HepG2 (cell line): Measurements from ENCODE around the gene MBTPS1. TPM values are rescaled to one million over a fixed set of nuclear protein-coding genes. Genes with fewer than 3 reads are reported as not detected.

Experiments
- ATAD3A ChIP-seq: sonication (generic); formaldehyde crosslinking; IDR thresholded peaks from 2 replicates; pipeline ENCODE4 v1.4.0; 2020; ENCODE audit warnings: missing genetic modification reagents
- ATF3 ChIP-seq: sonication (generic); formaldehyde crosslinking; IDR thresholded peaks from 2 replicates; pipeline ENCODE4 v1.4.0; 2020; ENCODE audit warnings: missing genetic modification reagents
- ATRX ChIP-seq: sonication (generic); formaldehyde crosslinking; IDR thresholded peaks from 2 replicates; pipeline ENCODE4 v1.4.0; 2020; ENCODE audit warnings: missing genetic modification reagents, borderline replicate concordance
- GTF2F1 ChIP-seq: fragments of 150-350 bp; IDR thresholded peaks from 2 replicates; pipeline ENCODE4 v1.6.1; 2014; ENCODE audit warnings: low read length
- HBP1 ChIP-seq: IDR thresholded peaks from 2 replicates; pipeline ENCODE4 v1.6.1; 2016; ENCODE audit warnings: low read depth, control low read depth
- HNF4A ChIP-seq: sonication (generic); formaldehyde crosslinking; IDR thresholded peaks from 2 replicates; pipeline ENCODE4 v1.4.0; 2020; ENCODE audit warnings: missing genetic modification reagents
- KDM5A ChIP-seq: fragments of 200-600 bp; sonication (generic); IDR thresholded peaks from 2 replicates; pipeline ENCODE4 v1.7.0; 2018; ENCODE audit warnings: antibody characterized with exemption, mild to moderate bottlenecking, low read length, borderline replicate concordance
- KMT2B ChIP-seq: IDR thresholded peaks from 2 replicates; pipeline ENCODE4 v1.6.1; 2016; ENCODE audit warnings: missing genetic modification reagents, missing compliant biosample characterization
- MED13 ChIP-seq: sonication (generic); formaldehyde crosslinking; IDR thresholded peaks from 2 replicates; pipeline ENCODE4 v1.5.0; 2020; ENCODE audit warnings: missing genetic modification reagents
- MTA1 ChIP-seq: sonication (generic); formaldehyde crosslinking; IDR thresholded peaks from 2 replicates; pipeline ENCODE4 v1.4.0; 2020; ENCODE audit warnings: missing genetic modification reagents, mild to moderate bottlenecking, borderline replicate concordance
- MYNN ChIP-seq: sonication (generic); formaldehyde crosslinking; IDR thresholded peaks from 2 replicates; pipeline ENCODE4 v1.4.0; 2020; ENCODE audit warnings: mild to moderate bottlenecking, low read depth, missing genetic modification reagents
- PRDM4 ChIP-seq: sonication (generic); formaldehyde crosslinking; IDR thresholded peaks from 2 replicates; pipeline ENCODE4 v1.9.0; 2021; ENCODE audit warnings: missing genetic modification reagents, borderline replicate concordance
- RBAK ChIP-seq: sonication (generic); formaldehyde crosslinking; IDR thresholded peaks from 2 replicates; pipeline ENCODE4 v1.5.1; 2020; ENCODE audit warnings: mild to moderate bottlenecking, missing genetic modification reagents
- SP140L ChIP-seq: sonication (generic); formaldehyde crosslinking; IDR thresholded peaks from 2 replicates; pipeline ENCODE4 v1.4.0; 2020; ENCODE audit warnings: missing genetic modification reagents, borderline replicate concordance
- ZBTB21 ChIP-seq: sonication (generic); formaldehyde crosslinking; IDR thresholded peaks from 2 replicates; pipeline ENCODE4 v1.4.0; 2020; ENCODE audit warnings: missing genetic modification reagents
- ZNF10 ChIP-seq: sonication (generic); formaldehyde crosslinking; IDR thresholded peaks from 2 replicates; pipeline ENCODE4 v1.4.0; 2020; ENCODE audit warnings: mild to moderate bottlenecking, low read depth, missing genetic modification reagents, borderline replicate concordance
- ZNF720 ChIP-seq: sonication (generic); formaldehyde crosslinking; IDR thresholded peaks from 2 replicates; pipeline ENCODE4 v1.4.0; 2020; ENCODE audit warnings: missing genetic modification reagents
- ZNF788 ChIP-seq: sonication (generic); formaldehyde crosslinking; IDR thresholded peaks from 2 replicates; pipeline ENCODE4 v1.5.0; 2020; ENCODE audit warnings: mild to moderate bottlenecking, missing genetic modification reagents, borderline replicate concordance
- polyA plus RNA-seq, 8 experiments: library from polyadenylated mRNA; depleted of rRNA in 3 of 8; stranded (reverse) in 7 of 8; unstranded in 1 of 8; fragments of >200 nt; fragmentation: Illumina TruSeq in 4 of 8; extraction: Trizol in 4 of 8; gene quantifications; 2 replicates each; pipeline versions ENCODE4 v1.2.1 to v1.2.3, GENCODE V29; 2011 to 2016; ENCODE audit warnings: low read depth in 4 of 8, missing spikeins in 1 of 8, mixed read lengths in 1 of 8; ENCODE audit not compliant: insufficient read depth in 1 of 8
- total RNA-seq, 5 experiments: library from RNA; depleted of rRNA; stranded (reverse); fragments of >200 nt; fragmentation: Illumina TruSeq; extraction: Trizol; gene quantifications; 2 replicates each; pipeline ENCODE4 v1.2.3, GENCODE V29; 2016; ENCODE audit warnings: low read depth in 1 of 5
- TF ChIP-seq, protein P1 (sequence below): sonication (generic); formaldehyde crosslinking; IDR thresholded peaks from 2 replicates; pipeline ENCODE4 v1.4.0; 2020; ENCODE audit warnings: missing genetic modification reagents, low read depth, mild to moderate bottlenecking, borderline replicate concordance
- TF ChIP-seq, protein P2 (sequence below): sonication (generic); formaldehyde crosslinking; IDR thresholded peaks from 2 replicates; pipeline ENCODE4 v1.8.1; 2023; ENCODE audit warnings: mild to moderate bottlenecking, missing genetic modification reagents
- TF ChIP-seq, protein P3 (sequence below): sonication (generic); formaldehyde crosslinking; IDR thresholded peaks from 2 replicates; pipeline ENCODE4 v1.5.0; 2020; ENCODE audit warnings: mild to moderate bottlenecking, missing genetic modification reagents

MBTPS1 gene
- total and polyA plus RNA-seq, 2 of the 13 experiments (the other 11 are each of a cell fraction or from before 2014, with no cell fraction given), result 56.7 to 91.3 TPM

GRCh38 chr16:84138824-84139627 is 22.3 kb upstream of the MBTPS1 start (continued):
- no peak for TF ChIP-seq MYNN (CRISPR knock-in tag)
- TF ChIP-seq GTF2F1, result no peak
- peak; percentile 46; the same call in 1 of the 2 replicates for TF ChIP-seq ZNF788 (CRISPR knock-in tag)
- TF ChIP-seq RBAK (CRISPR knock-in tag), result no peak
- TF ChIP-seq PRDM4 (CRISPR knock-in tag), result no peak
- peak; percentile 78 for TF ChIP-seq HNF4A (CRISPR knock-in tag)
- TF ChIP-seq ZNF720 (CRISPR knock-in tag), result no peak
- TF ChIP-seq KDM5A, result peak; percentile 72; the same call in 1 of the 2 replicates
- no peak for TF ChIP-seq SP140L (CRISPR knock-in tag)
- TF ChIP-seq, protein P1, sequence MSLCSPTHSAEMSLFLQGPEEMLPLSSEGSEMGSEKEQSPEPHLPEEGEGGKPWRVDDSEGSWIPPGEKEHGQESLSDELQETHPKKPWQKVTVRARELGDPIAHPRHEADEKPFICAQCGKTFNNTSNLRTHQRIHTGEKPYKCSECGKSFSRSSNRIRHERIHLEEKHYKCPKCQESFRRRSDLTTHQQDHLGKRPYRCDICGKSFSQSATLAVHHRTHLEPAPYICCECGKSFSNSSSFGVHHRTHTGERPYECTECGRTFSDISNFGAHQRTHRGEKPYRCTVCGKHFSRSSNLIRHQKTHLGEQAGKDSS (CRISPR knock-in tag), result no peak
- no peak for TF ChIP-seq ATRX (CRISPR knock-in tag)
- peak; percentile 13; the same call in 1 of the 2 replicates for TF ChIP-seq KMT2B
- no peak; the same call in 1 of the 2 replicates for TF ChIP-seq ATF3 (CRISPR knock-in tag)
- no peak for TF ChIP-seq MTA1
- no peak for TF ChIP-seq ZNF10 (CRISPR knock-in tag)
- TF ChIP-seq MED13 (CRISPR knock-in tag), result 0 out of 2 replicates have a peak, but pooled peaks have one; percentile 50
- TF ChIP-seq ATAD3A (CRISPR knock-in tag), result no peak
- TF ChIP-seq, protein P2, sequence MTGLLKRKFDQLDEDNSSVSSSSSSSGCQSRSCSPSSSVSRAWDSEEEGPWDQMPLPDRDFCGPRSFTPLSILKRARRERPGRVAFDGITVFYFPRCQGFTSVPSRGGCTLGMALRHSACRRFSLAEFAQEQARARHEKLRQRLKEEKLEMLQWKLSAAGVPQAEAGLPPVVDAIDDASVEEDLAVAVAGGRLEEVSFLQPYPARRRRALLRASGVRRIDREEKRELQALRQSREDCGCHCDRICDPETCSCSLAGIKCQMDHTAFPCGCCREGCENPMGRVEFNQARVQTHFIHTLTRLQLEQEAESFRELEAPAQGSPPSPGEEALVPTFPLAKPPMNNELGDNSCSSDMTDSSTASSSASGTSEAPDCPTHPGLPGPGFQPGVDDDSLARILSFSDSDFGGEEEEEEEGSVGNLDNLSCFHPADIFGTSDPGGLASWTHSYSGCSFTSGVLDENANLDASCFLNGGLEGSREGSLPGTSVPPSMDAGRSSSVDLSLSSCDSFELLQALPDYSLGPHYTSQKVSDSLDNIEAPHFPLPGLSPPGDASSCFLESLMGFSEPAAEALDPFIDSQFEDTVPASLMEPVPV (CRISPR knock-in tag), result peak; percentile 49; the same call in 1 of the 2 replicates
- no peak for TF ChIP-seq HBP1
- TF ChIP-seq, protein P3, sequence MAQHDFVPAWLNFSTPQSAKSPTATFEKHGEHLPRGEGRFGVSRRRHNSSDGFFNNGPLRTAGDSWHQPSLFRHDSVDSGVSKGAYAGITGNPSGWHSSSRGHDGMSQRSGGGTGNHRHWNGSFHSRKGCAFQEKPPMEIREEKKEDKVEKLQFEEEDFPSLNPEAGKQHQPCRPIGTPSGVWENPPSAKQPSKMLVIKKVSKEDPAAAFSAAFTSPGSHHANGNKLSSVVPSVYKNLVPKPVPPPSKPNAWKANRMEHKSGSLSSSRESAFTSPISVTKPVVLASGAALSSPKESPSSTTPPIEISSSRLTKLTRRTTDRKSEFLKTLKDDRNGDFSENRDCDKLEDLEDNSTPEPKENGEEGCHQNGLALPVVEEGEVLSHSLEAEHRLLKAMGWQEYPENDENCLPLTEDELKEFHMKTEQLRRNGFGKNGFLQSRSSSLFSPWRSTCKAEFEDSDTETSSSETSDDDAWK (CRISPR knock-in tag), result no peak
- TF ChIP-seq ZBTB21 (CRISPR knock-in tag), result peak; percentile 91
